ENCODE measurements around the gene ENG. TPM values are rescaled to one million over a fixed set of nuclear protein-coding genes. Genes with fewer than 3 reads are reported as not detected.

Gene ENG
- total and polyA plus RNA-seq, 2 of the 8 experiments (the other 6 are each of a cell fraction or from before 2014, with no cell fraction given) = 1.8 to 4.4 TPM

DNA sequence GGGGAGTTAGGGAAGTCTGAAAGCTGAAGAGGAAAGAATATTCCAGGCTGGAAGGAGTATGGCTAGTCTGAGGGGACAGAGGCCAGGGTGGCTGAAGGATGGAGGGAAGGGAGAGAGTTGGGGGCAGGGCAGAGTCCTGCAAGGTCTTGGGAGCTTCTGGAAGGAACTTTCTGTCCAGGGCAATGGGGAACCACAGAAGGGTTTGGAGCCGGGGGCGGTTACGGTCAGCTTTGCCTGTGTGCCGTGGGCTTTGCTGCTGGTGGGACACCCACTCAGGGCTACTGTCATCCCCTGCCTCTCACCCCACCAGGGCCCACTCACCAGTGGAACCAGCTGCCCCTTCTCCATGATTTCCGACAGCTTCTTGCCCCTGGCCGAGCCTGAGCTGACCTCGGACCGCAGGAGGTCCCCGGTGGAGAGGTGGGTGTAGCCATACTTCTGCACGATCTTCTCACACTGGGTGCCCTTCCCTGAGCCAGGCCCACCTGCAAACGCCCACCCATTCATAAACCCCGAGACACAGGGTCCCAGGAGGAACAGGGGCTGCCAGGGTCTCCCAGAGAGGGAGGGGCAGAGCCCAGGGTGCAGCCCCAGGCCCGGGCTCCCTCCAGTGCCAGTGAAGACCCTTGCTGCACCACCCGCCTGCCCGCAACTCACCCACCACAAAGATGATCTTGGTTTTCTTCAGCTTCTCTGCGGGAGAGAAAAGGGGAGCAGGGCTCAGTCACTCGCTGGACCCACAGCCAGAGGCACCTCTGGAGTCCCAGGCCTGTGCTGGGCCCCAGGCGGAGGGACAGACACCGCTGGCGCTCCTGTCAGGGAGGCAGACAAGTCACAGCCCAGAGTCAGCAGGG is 18.1 kb upstream of the ENG start:
- 89% methylated on average over 20 of the region's 20 CpGs; no CpG with 5 or more reads in 1 of the 2 experiments for WGBS, 2 experiments (ENCODE audit: extremely low coverage in 1 of 2, insufficient coverage in 1 of 2, insufficient read length in 1 of 2, insufficient replicate concordance in 2 of 2, low coverage in 1 of 2, low lambda C conversion rate in 2 of 2, missing lambda C conversion rate in 1 of 2)
- no peaks in the 10 kb centered on the region for H3K27me3 ChIP-seq (replicated peaks in 1 of 4; ENCODE audit: control insufficient read depth in 3 of 4, extremely low read depth in 1 of 4, insufficient read depth in 3 of 4, low read length in 3 of 4)
- H3K4me1 ChIP-seq (replicated peaks in 1 of 4; ENCODE audit: control insufficient read depth in 3 of 4, insufficient read depth in 4 of 4, low read length in 3 of 4) = peaks cover 0 to 14% (median 6%) of the 10 kb centered on the region in 4 experiments; a peak in 6 of 7 replicates
- no peak overlapping the region for H2AK5ac ChIP-seq (ENCODE audit: low read depth, low read length)
- no peak overlapping the region for H3K14ac ChIP-seq (ENCODE audit: insufficient read length)
- no peaks in the 10 kb centered on the region for H3K79me2 ChIP-seq (ENCODE audit: control insufficient read depth in 1 of 2, insufficient read depth in 2 of 2, low read length in 2 of 2)
- no peak overlapping the region for H2AFZ ChIP-seq (ENCODE audit: low read length)
- H3K23ac ChIP-seq (ENCODE audit: insufficient read length) = no peak overlapping the region
- no peak overlapping the region for H4K5ac ChIP-seq (ENCODE audit: insufficient read length, low read depth, low read length)
- H3K4me2 ChIP-seq (ENCODE audit: insufficient read depth in 1 of 2, low read depth in 2 of 2, low read length in 2 of 2) = no peak overlapping the region
- peaks cover 2% of the 10 kb centered on the region; the same call in 1 of the 2 replicates for H3K23me2 ChIP-seq (ENCODE audit: low read depth, low read length)
- H3K79me1 ChIP-seq (ENCODE audit: low read depth, low read length) = no peaks in the 10 kb centered on the region
- H3K56ac ChIP-seq (replicated peaks; ENCODE audit: insufficient read length, low read depth, low read length) = no peak overlapping the region
- 0 out of 2 replicates have a peak overlapping the region, but pooled peaks have one; percentile 61 for H2BK15ac ChIP-seq (ENCODE audit: low read length)
- CTCF ChIA-PET (ENCODE audit: partially characterized antibody) = interaction anchor here (0.9 to 9.2 kb wide), 22 partner anchors 8 to 283 kb away, joined by 3 to 116 read pairs (median 4); partner anchors contain the start of genes ENG, ST6GALNAC6 and TOR2A
- no peak overlapping the region; the same call in 1 of the 2 replicates for H3K27ac ChIP-seq (ENCODE audit: low read depth, low read length)
- peak overlapping the region; percentile 4 for H4K8ac ChIP-seq (ENCODE audit: extremely low read depth, insufficient read depth, low read length)
- H3K4ac ChIP-seq (replicated peaks; ENCODE audit: insufficient read length, low read depth, low read length) = no peak overlapping the region
- H2BK5ac ChIP-seq (ENCODE audit: low read depth, low read length) = no peak overlapping the region; the same call in 1 of the 2 replicates
- POLR2A ChIA-PET (ENCODE audit: partially characterized antibody) = interaction anchor here (1.1 to 2.8 kb wide), 5 partner anchors 13 to 78 kb away, joined by 3 to 11 read pairs (median 4); partner anchors contain the start of gene ENG
- no peak overlapping the region for H3K9ac ChIP-seq (replicated peaks in 1 of 4; ENCODE audit: extremely low read depth in 1 of 4, low read depth in 3 of 4, low read length in 3 of 4)
- H3K9me3 ChIP-seq (ENCODE audit: insufficient read depth in 2 of 2, low read depth in 1 of 2, low read length in 1 of 2) = no peaks in the 10 kb centered on the region
- no peak overlapping the region for H2BK20ac ChIP-seq (ENCODE audit: low read length)
- no peak overlapping the region for H2BK120ac ChIP-seq (replicated peaks; ENCODE audit: low read depth, low read length)
- H3K18ac ChIP-seq (ENCODE audit: extremely low read depth, low read length) = no peak overlapping the region
- H4K91ac ChIP-seq (replicated peaks; ENCODE audit: insufficient read length, low read length) = no peak overlapping the region
- FAIRE-seq (no peak), DNase-seq (ENCODE audit: low read depth in 1 of 2, low spot score in 2 of 2) (no peak)
- H3K36me3 ChIP-seq (ENCODE audit: control insufficient read depth in 2 of 4, insufficient read depth in 4 of 4, low read length in 3 of 4) = no peaks in the 10 kb centered on the region
- no peak for TF ChIP-seq BACH1 (IDR thresholded peaks at IDR 0.05; ENCODE audit: low read length)
- TF ChIP-seq HDAC6 (IDR thresholded peaks at IDR 0.05; ENCODE audit: low read depth, low read length) = no peak
- TF ChIP-seq TAF7 (optimal IDR thresholded peaks at IDR 0.05; ENCODE audit: borderline replicate concordance, low read depth, low read length) = no peak
- TF ChIP-seq SRF (IDR thresholded peaks at IDR 0.05; ENCODE audit: low read depth, low read length) = no peak
- TF ChIP-seq GTF2F1 (IDR thresholded peaks at IDR 0.05; ENCODE audit: borderline replicate concordance, low read depth, low read length) = no peak
- no peak for TF ChIP-seq SIX5 (IDR thresholded peaks at IDR 0.05; ENCODE audit: low read depth, low read length)
- no peak for TF ChIP-seq POLR2AphosphoS5 (IDR thresholded peaks at IDR 0.05; ENCODE audit: low read depth, low read length)
- no peak overlapping the region for H3K4me3 ChIP-seq (ENCODE audit: extremely low read depth in 1 of 4, insufficient read depth in 2 of 4, low read depth in 3 of 4, low read length in 4 of 4)
- H2BK12ac ChIP-seq (ENCODE audit: low read depth, low read length) = no peak overlapping the region
- peaks cover 0 to 4% of the 10 kb centered on the region in 2 experiments for H4K20me1 ChIP-seq (replicated peaks in 1 of 2; ENCODE audit: control insufficient read depth in 1 of 2, insufficient read depth in 2 of 2, low read length in 2 of 2)
